Liver (tissue), 3 donors: ENCODE measurements around the gene TSHZ2.

Experiments
- CTCF ChIP-seq: fragments of 150-350 bp; IDR thresholded peaks from 2 replicates; pipeline ENCODE4 v1.5.1; 2017; ENCODE audit warnings: improper control_type of control experiment, low read depth, low read length; ENCODE audit not compliant: missing input control
- GABPA ChIP-seq, 2 donors: IDR thresholded peaks in 1 of 2; conservative IDR thresholded peaks in 1 of 2; 2 replicates each; pipeline ENCODE4 v1.6.1; 2016; ENCODE audit warnings: antibody characterized with exemption in 2 of 2, mild to moderate bottlenecking in 1 of 2, moderate library complexity in 1 of 2
- REST ChIP-seq: IDR thresholded peaks from 2 replicates; pipeline ENCODE4 v1.6.1; 2016; ENCODE audit warnings: antibody characterized with exemption, mild to moderate bottlenecking
- ZBTB33 ChIP-seq: IDR thresholded peaks from 2 replicates; pipeline ENCODE4 v1.6.1; 2016; ENCODE audit warnings: antibody characterized with exemption
- donor health status: healthy.
- donor health status: healthy.

GRCh38 chr20:53045941-53046340 is 73.8 kb downstream of the TSHZ2 start:
- TF ChIP-seq CTCF = no peak
- TF ChIP-seq ZBTB33 = no peak
- TF ChIP-seq GABPA (IDR thresholded peaks at IDR 0.05 in 1 of 2, conservative IDR thresholded peaks at IDR 0.05 in 1 of 2) = no peak
- no peak for TF ChIP-seq REST
